ENCODE data around the gene KIFAP3.

The KIFAP3 gene

GRCh38 chr1:169928438-169929209 is 145.9 kb downstream of the KIFAP3 start:
- peak; percentile 85 for TF ChIP-seq CTCF (IDR thresholded peaks at IDR 0.05)

- TF ChIP-seq CTCF (IDR thresholded peaks at IDR 0.05): no peak
These were observed 148.7 kb downstream of the KIFAP3 start for GRCh38 chr1:169925505-169926482.

DNA sequence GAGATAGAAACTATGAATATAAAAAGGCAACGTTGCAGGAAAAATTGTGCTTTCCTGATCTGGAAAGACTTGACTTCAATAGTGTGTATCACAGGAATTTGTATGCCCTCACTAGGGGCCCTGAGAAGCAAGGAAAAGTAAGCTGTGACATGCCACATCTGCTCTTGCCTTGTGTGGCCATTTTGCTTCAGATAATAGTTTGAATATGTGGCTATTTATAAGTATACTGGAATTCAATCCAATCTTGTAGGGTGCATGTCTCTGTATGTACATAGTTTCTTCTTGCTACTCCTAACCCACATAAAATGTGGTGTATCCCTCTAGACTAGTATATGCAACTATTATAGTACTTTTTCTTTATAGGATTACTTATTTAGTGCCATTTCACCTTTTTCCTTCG is 149.7 kb downstream of the KIFAP3 start:
- TF ChIP-seq CTCF (IDR thresholded peaks at IDR 0.05): no peak

- TF ChIP-seq CTCF (IDR thresholded peaks at IDR 0.05): no peak
These were observed 150.4 kb downstream of the KIFAP3 start for GRCh38 chr1:169924063-169924462.

- TF ChIP-seq CTCF (IDR thresholded peaks at IDR 0.05): no peak
These were observed 153.4 kb downstream of the KIFAP3 start for GRCh38 chr1:169921080-169921479.

- no peak for TF ChIP-seq CTCF (IDR thresholded peaks at IDR 0.05)
These were observed 155.6 kb downstream of the KIFAP3 start for GRCh38 chr1:169918927-169919326.

DNA sequence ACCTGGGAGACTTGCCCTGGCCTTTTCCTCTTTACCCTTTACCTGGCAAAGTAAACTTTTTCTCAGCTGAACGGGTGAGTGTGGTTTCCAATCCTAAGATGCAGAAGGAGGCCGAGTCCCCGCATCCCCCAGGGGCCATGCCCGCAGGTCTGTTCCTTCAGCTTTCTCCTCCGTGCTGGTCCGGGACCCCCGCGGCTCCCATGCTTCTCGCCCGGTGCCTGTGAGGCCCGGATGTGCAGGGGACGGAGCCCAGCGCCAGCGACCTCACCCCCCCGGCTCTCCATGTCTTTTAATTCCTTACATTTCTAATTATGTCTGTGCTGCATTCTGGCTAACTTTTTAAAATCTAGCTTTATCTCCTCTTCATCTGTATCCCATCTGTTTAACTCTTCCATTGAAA is 159.3 kb downstream of the KIFAP3 start:
- no peak for TF ChIP-seq CTCF (IDR thresholded peaks at IDR 0.05)
